GM12891 (cell line): ENCODE measurements around the gene PFDN2.

ENCODE experiments used
- POLR2A ChIP-seq: IDR thresholded peaks from 2 replicates; pipeline ENCODE4 v1.6.1; 2011; ENCODE audit warnings: low read depth, low read length, control low read depth
- POLR2AphosphoS5 ChIP-seq: IDR thresholded peaks from 2 replicates; pipeline ENCODE4 v1.6.1; 2011; ENCODE audit warnings: low read depth, low read length, control low read depth

DNA sequence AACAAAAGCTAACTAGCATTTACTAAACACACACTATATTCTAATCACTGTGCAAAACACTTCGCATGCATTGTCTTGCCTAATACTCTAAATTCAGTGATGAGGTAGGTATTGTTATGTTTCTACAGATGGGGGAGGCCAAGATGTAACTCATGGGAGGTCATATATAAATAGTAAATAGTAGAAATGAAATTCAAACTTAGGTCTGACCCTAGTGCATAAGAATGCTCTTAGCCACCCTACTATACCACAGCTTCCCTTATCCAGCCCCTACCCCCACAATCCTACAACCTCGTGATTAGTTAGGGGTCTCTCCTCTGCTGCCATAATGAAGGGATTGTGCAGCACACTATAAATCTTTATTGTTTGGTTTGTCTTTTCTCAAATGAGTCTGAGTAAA, 3.3 kb downstream of the PFDN2 start:
- TF ChIP-seq POLR2AphosphoS5 (no peak), POLR2A (no peak)
